Spleen (tissue), 7 donors: ENCODE results near the gene LAMC3.

Source experiments
- CTCF ChIP-seq, 11 experiments: fragments of 200-600 bp in 7 of 11; fragments of 450-650 bp in 4 of 11; sonication (generic) in 4 of 11; IDR thresholded peaks in 8 of 11; conservative IDR thresholded peaks in 3 of 11; 1 replicate in 7 of 11; 2 replicates in 4 of 11; pipeline versions ENCODE4 v1.4.0 to v1.8.0; 2016 to 2021; ENCODE audit warnings: antibody characterized with exemption in 11 of 11, inconsistent platforms in 4 of 11, mild to moderate bottlenecking in 1 of 11
- POLR2A ChIP-seq, 3 donors: fragments of 450-650 bp; IDR thresholded peaks; one replicate each; pipeline ENCODE4 v1.5.1; 2017; ENCODE audit warnings: antibody characterized with exemption in 3 of 3, mild to moderate bottlenecking in 1 of 3
- POLR2AphosphoS5 ChIP-seq, 3 donors: sonication (generic); formaldehyde crosslinking; IDR thresholded peaks; one replicate each; pipeline ENCODE4 v1.5.1; 2017; ENCODE audit warnings: antibody characterized with exemption in 3 of 3
- donor health status: DM: no; HTN: no; CAD: no; lungs with moderate emphysema.
- donor health status: DM: no; HTN: no; CAD: no.
- donor health status: DM: no; HTN: no; CAD: no.

GRCh38 chr9:131112374-131113154 lies 103.6 kb downstream of the LAMC3 start:
- no peak for TF ChIP-seq CTCF (IDR thresholded peaks at IDR 0.05 in 8 of 11, conservative IDR thresholded peaks at IDR 0.05 in 3 of 11)
- TF ChIP-seq POLR2A (IDR thresholded peaks at IDR 0.05), result no peak
- peak in 2 of 3 donors; percentile 7 to 28 for TF ChIP-seq POLR2AphosphoS5 (IDR thresholded peaks at IDR 0.05)
